ENCODE results near the gene SRSF1.
"Not testable (repeated sequence)": the region's sequence is repeated elsewhere in the genome, so short reads cannot be mapped to it uniquely, and the experiment has no call there.

The SRSF1 gene

DNA sequence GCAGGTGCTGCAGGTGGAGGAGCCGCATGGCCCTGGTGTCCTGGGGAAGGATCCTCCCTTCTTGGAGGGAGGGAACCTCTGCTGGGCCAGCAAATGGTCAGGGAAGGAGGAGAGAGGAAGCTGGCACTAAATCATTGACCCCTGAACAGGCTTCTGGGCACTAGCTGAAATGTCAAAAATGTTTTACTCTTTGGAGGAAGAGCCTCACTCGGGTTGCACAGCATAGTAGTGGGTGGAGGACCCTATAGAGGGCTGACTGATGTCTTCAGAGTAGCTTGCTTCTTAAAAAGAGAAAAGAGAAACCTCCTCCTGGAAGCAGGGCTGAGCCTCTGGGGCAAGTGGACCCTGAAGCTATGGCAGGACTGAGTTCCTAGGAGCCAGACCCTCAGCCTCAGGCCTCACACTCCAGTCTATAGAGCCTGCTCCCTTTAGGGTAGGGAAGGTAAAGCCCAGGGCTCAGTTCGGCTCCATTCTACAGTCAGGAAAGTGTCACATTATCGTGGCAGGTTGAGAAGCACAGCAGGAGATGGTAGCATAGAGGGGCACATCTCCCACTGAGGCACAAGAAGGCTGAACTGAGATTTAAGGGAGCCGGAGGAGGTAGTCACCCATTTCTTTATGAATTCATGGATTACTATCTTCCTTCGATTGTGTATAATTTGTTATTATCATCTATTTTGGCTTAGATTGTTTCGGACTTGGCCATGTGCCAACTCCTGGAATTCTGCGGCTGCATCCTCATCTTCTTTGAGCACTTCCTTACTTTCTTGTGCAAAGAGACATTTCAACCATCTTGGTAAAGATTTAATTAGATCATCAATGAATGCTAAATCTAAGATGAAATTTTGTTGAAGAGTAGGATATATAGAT lies 44.5 kb downstream of the SRSF1 start:
- no peak for DNase-seq

DNA sequence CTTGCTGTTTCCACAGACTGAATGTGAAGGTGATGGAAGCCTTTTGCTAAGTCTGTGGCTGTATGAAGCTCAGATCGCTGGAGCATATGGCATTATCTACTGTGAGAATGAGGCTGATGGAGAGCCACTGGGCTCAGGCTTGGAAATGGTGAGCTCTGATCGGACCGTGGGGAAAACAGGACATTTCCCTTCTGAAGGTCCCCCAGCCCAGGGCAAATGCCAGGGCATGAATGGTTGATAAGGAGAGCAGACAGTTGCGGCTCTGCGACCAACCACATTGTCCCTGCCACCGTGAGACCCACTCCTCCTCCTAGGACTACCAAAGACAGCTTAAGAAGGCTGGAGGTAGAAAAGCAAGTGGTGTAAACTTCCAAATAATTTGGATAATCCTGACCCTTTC lies 47.1 kb downstream of the SRSF1 start:
- no peak for DNase-seq

- DNase-seq, result not testable (repeated sequence)
Measured at GRCh38 chr17:57958391-57958790, 48.7 kb downstream of the SRSF1 start.

DNA sequence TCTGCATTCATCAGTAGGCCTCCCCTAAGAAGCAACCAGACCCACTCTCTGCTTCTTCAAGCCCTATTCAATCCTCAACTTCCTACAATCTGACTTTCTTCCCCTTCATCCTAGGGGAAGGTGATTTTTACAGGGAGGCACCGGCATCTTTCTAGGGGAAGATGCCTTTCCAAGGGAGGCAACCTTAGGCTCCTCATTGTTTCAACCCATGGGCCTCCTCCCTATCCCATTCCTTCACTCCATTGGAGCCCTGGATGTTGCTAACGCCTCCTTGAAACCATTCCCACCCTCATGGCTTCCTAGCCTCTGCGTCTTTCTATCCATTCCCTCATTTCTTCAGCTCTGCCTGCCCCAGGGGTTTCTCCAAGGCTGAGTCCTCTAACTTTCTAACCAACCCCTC lies 49.2 kb downstream of the SRSF1 start:
- no peak for DNase-seq

- DNase-seq, result no peak
Measured at GRCh38 chr17:57957120-57957850, 49.8 kb downstream of the SRSF1 start.

DNA sequence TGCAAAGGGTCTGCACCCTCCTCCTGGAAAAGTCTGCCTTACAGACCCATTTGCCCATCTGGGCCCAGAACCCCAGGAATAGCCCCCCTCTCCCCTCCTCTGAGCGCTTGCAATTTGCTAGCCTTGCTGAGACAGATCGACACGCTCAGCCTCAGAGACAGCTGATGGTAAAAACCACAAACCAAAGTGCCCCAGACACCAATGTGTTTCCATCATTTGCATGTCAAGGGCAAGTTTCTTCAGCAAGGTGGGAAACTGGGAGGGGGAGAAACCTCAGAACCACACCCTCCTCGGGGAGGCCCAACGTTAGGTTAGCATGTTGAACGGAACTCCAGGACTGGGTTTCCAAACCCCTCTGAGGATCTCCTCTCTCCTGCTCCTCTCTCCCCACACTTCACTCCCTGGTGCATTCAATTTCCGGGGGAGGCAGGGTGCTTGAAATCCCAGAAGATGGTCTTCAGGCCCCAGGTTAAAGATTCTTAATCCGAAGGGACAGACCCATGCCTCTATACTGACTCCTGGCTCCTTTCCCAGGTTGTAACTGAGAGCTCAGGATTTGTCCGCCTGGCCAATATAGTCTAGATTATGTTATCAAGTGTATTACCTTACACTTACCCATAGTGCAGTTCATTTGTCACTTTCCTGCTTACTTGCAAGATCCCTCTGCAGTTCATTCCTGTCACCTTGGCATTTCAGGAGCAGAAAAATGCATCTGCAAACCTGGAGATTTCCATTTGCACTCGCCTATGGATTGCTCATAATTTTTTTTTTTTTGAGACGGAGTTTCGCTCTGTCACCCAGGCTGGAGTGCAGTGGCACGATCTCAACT lies 50.5 kb downstream of the SRSF1 start:
- DNase-seq, result no peak

- no peak for DNase-seq
Measured at GRCh38 chr17:57955183-57955931, 51.7 kb downstream of the SRSF1 start, which contains the start of gene CUEDC1. TSS of gene CUEDC1 (minus strand) at chr17:57955412. CDS start at chr17:57885564, 69,848 bp downstream.

DNA sequence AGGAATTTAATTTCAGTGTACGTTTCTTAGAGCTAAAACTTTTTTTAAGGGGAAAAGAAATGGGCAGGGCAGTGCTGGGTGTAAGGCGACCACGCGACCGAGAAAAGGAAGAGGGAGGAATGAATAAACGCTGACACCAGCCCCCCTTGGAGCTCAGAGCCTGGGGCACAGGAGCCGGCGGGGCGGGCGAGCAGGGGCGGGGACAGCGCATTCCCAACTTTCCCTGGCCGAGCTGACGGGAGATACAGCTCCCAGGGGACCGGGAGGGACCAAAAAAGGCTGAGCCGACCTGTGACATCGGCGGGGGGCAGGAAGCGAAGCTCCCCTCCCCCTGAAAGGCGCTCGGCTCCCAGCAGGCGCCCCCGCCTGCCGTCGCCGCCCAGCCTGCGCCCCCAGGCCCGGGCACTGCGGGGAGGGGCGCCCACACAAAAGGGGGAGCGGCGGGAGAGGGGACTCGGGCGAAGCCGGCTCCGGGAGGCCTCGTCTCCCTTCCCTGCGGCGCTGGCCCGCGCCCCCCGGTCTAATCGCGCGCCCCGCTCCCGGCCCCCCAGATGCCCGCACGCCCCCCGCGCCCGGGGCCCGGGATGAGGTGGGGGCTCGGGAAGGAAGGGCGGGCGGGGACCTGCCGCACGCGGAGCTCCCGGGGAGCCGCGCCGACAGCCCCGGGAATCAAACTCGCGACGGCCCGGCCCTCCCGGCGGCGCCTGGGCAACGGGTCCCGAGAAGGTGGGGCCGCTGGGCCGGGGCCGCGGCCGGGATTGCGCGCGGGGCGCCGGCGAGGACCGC lies 52.5 kb downstream of the SRSF1 start:
- no peak for DNase-seq

DNA sequence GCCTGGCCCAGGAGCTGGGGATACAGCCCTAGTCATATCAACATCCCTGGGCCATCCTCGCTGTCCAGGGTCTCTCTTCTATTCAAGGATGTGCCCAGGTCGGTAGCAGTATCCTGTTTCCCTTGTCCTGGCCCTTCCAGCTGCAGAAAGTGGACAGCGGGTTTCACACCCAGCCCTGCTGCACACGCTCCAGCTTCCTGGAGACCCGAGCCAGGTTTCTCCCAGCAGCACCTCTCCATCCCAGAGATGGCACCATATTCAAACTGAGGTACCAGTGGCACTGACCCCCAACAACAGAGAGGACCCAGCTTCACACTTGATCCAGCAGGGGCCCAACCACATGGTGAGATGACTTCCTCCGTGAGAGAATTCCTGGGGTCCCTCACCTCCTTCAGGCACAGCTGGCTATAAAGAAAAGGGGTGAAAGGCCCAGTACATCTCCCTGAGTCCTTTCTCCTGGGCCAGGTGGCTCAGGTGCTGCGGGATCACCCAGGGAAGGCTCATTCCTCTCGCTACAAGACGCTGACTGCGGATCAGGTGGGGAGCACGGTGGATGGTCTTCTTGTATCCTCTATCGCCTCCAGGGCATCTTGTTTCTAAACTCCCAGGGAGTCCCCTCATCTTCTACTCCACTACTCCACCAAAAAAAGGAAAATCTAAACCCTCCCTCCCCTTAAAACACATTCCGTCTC lies 53.2 kb downstream of the SRSF1 start:
- DNase-seq, result no peak
